KMS-11 (cell line): ENCODE data around the gene RPE.

Experiments
- H2AFZ ChIP-seq: fragments of 200-600 bp; sonication (generic); 2 replicates; pipeline ENCODE4 v1.6.1; 2016; ENCODE audit warnings: antibody characterized with exemption, mixed run types, low read depth
- H3K27ac ChIP-seq: fragments of 200-600 bp; sonication (generic); 2 replicates; pipeline ENCODE4 v1.6.1; 2016; ENCODE audit warnings: mild to moderate bottlenecking, mixed run types
- H3K27me3 ChIP-seq: fragments of 200-600 bp; sonication (generic); 2 replicates; pipeline ENCODE4 v1.6.1; 2017; ENCODE audit warnings: mild to moderate bottlenecking, low read depth, mixed run types, moderate library complexity; ENCODE audit not compliant: insufficient read depth
- H3K36me3 ChIP-seq: fragments of 200-600 bp; sonication (generic); 2 replicates; pipeline ENCODE4 v1.6.1; 2017; ENCODE audit warnings: mild to moderate bottlenecking, mixed run types; ENCODE audit not compliant: insufficient read depth
- H3K4me1 ChIP-seq: fragments of 200-600 bp; sonication (generic); 2 replicates; pipeline ENCODE4 v1.6.1; 2016; ENCODE audit warnings: mild to moderate bottlenecking, low read depth, mixed run types; ENCODE audit not compliant: poor library complexity, severe bottlenecking
- H3K4me2 ChIP-seq: fragments of 200-600 bp; sonication (generic); 2 replicates; pipeline ENCODE4 v1.7.0; 2016; ENCODE audit warnings: mild to moderate bottlenecking, mixed run types
- H3K4me3 ChIP-seq: fragments of 200-600 bp; sonication (generic); IDR thresholded peaks from 2 replicates; pipeline ENCODE4 v1.6.1; 2017; ENCODE audit warnings: low read depth, low read length, mixed read lengths; ENCODE audit not compliant: insufficient read depth
- H3K79me2 ChIP-seq: fragments of 200-600 bp; sonication (generic); 2 replicates; pipeline ENCODE4 v1.6.1; 2016; ENCODE audit warnings: low read depth, mixed run types; ENCODE audit not compliant: insufficient read depth
- H3K9ac ChIP-seq: fragments of 200-600 bp; sonication (generic); 2 replicates; pipeline ENCODE4 v1.6.1; 2016; ENCODE audit warnings: mild to moderate bottlenecking, mixed run types
- H4K20me1 ChIP-seq: fragments of 200-600 bp; sonication (generic); 2 replicates; pipeline ENCODE4 v1.6.1; 2016; ENCODE audit warnings: mild to moderate bottlenecking, mixed run types; ENCODE audit not compliant: insufficient read depth
- CTCF ChIP-seq: fragments of 200-600 bp; sonication (generic); conservative IDR thresholded peaks from 2 replicates; pipeline ENCODE4 v1.6.1; 2017; ENCODE audit warnings: low read depth, mild to moderate bottlenecking, antibody characterized with exemption, low read length, moderate library complexity, mixed read lengths

RPE gene

GRCh38 chr2:209988010-209988409 is 14.4 kb upstream of the RPE start:
- no peaks in the 10 kb centered on the region for H4K20me1 ChIP-seq
- no peaks in the 10 kb centered on the region for H3K4me1 ChIP-seq
- H3K9ac ChIP-seq = no peak overlapping the region
- no peak overlapping the region for H3K4me2 ChIP-seq
- H3K36me3 ChIP-seq = no peaks in the 10 kb centered on the region
- no peak overlapping the region for H2AFZ ChIP-seq
- TF ChIP-seq CTCF = no peak
- H3K79me2 ChIP-seq = no peaks in the 10 kb centered on the region
- H3K27me3 ChIP-seq = no peaks in the 10 kb centered on the region
- no peak overlapping the region for H3K4me3 ChIP-seq
- no peak overlapping the region for H3K27ac ChIP-seq

- H3K9ac ChIP-seq = no peak overlapping the region
- TF ChIP-seq CTCF = no peak
- H2AFZ ChIP-seq = no peak overlapping the region
- H3K4me2 ChIP-seq = no peak overlapping the region
- H3K27ac ChIP-seq = no peak overlapping the region
- no peaks in the 10 kb centered on the region for H3K27me3 ChIP-seq
- H3K36me3 ChIP-seq = no peaks in the 10 kb centered on the region
- H3K4me3 ChIP-seq = no peak overlapping the region
- no peaks in the 10 kb centered on the region for H4K20me1 ChIP-seq
- no peaks in the 10 kb centered on the region for H3K79me2 ChIP-seq
- H3K4me1 ChIP-seq = no peaks in the 10 kb centered on the region
Measured at GRCh38 chr2:209990838-209991237, 11.6 kb upstream of the RPE start.

- Histone ChIP-seq H3K79me2 (no peaks in the 10 kb centered on the region), H3K4me3 (no peak overlapping the region), H3K4me1 (no peaks in the 10 kb centered on the region), H3K36me3 (no peaks in the 10 kb centered on the region), H3K27me3 (no peaks in the 10 kb centered on the region), H3K4me2 (no peak overlapping the region), H4K20me1 (no peaks in the 10 kb centered on the region), H3K27ac (no peak overlapping the region), H3K9ac (no peak overlapping the region), H2AFZ (no peak overlapping the region)
- no peak for TF ChIP-seq CTCF
Measured at GRCh38 chr2:209993968-209994367, 8.5 kb upstream of the RPE start.

GRCh38 chr2:209998596-209998995 is 3.8 kb upstream of the RPE start:
- Histone ChIP-seq H4K20me1 (no peaks in the 10 kb centered on the region), H2AFZ (no peak overlapping the region)
- no peak for TF ChIP-seq CTCF

More at GRCh38 chr2:209998596-209998995, 3.8 kb upstream of the RPE start:
- no peak overlapping the region for H3K9ac ChIP-seq
- peaks cover 10% of the 10 kb centered on the region for H3K4me1 ChIP-seq
- H3K4me2 ChIP-seq = no peak overlapping the region
- H3K79me2 ChIP-seq = peaks cover 13% of the 10 kb centered on the region
- H3K4me3 ChIP-seq = no peak overlapping the region
- no peaks in the 10 kb centered on the region for H3K36me3 ChIP-seq
- no peak overlapping the region for H3K27ac ChIP-seq
- H3K27me3 ChIP-seq = no peaks in the 10 kb centered on the region
